NOMO-1 treated with DMSO at 0.1 percent for 48 hours (cell line): ENCODE data around the gene PEX14.

Source experiments
- DNase-seq: peaks from one replicate; lab custom pipeline; 2025; ENCODE audit not compliant: unreplicated experiment; lab: John Stamatoyannopoulos, UW

The PEX14 gene

DNA sequence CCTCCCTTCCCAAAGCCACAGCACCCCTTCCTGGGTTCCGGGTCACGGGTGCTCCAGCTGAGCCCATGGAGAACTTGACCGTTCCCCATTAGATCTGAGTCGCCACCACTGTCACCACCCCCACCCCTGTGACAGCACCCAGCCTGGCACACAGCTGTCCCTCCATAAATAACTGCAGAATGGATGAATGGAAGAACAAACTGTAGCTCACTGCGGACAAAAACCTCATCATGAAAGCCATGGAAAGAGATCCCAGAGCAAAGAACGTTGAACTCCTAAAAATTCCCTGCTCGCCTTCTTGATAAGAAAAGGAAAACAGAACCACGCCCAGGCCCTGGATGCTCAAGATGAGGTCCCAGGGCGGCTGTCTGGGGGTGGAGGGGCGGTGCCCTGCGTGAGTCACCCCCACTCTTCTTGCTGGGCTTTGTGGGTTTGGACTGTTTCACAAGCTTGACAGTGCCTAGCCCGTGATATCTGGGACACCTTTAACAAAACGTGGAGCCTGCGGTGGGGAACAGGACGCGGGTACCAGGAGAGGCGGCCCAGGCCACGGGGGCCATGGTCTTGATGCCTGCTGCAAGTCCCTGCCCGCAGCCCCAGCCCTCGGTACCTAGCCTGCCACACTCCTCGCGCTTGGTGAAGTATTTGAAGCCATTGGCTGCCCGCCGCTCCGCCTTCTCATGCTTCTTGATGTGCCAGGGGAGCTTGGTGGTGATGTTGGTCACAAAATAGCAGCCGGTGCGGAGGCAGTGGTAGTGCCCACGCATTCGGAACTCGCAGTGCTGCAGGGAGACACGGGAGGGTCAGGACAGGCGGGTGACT is 169.8 kb downstream of the PEX14 start:
- no peak for DNase-seq

DNA sequence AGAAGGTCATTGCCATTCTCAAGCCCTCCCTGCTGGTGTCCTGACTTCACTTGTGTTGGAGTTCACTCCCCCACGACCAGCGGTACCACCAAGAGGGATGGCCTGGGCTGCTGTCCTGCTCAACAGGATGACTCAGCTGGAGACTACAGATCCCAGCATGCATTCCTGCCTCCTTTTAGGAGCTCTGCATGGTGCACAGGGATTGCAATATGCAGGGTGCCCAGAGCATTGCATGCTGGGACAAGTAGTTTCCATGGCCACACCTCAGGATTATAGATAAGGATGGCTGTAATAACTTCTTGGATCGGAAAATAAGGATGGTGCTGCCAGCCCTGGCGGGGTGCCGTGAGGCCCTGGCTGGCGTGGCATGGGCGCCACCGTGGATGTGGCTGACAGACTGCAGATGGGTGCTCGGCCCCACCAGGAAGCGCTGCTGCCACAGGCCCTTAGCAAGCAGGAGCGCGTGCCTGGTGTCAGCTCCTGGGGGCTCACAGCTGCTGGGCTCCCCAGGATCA is 171.7 kb downstream of the PEX14 start:
- DNase-seq = no peak

DNA sequence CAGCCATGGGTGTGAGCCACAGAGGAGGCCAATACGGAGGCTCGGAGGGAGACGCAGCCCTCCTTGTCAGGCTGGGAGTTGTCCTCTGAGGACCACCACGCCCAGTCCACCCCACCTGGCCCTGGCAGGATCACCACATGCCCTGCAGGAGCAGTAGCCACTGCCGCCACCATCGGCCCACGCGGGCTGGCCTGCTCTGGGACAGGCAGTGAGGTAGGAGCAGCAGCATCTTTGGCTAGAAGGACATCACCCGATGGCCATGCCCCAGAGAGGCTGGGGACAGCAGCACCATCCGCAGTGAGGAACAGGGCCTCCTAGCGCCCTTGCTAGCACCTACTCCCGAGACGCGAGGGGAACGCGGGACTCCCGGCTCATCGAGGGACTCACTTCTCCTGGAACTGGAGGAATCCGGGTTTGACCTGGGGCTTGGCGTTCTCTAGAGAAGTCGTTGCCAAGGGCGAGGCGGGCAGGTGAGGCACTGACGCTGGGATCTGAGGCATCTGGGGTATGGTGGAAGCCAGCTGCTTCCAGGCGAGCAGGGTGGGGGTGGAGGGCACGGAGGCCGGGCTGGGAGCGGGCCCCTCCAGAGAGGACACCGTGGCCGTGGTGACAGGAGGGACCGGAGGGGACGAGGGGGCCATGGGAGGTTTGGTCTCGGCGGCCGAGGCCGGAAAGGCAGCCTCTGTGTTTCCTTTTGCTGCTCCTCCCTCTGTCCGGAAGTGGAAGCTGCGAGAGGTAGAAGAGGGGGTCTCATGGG is 172.8 kb downstream of the PEX14 start:
- DNase-seq = no peak

DNA sequence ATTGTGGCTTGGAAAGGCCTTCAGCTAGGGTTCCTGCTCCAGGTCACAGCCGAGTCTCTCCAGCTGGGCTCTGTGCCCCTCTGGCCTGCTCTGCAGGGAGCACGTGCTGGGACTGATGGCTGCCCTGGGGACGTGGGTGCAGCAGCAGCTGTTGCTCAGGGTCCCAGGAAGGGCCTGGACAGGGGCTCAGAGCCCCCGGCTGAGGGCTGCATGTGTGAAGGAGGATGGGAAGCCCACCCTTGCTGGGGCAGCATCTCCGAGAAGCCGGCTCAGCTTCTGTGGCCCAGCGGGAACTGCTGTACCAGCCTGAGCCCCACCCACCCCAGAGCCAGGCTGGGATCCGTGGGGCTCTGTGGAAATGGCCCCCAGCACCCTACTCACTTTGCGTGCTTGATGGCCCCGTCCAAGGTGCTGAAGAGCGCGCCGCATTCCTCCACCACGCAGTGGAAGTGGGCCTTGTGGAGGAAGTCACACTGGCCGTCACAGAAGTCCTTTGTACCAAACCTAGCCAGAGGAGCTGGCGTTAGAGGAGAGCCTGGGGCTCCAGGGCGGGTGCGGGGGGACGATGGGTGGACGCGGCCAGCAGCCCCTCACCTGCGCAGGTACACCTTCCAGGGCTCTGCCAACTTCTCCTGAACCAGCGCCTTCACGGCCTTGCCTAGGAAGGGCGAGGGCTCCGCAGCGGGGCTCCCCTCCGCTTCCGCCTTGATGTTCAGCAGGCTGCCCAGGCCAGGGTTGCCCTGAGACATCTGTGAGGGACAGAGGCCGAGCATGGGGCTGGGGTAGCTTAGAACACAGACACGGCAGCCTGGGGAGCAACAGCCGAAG is 174.2 kb downstream of the PEX14 start:
- no peak for DNase-seq

DNA sequence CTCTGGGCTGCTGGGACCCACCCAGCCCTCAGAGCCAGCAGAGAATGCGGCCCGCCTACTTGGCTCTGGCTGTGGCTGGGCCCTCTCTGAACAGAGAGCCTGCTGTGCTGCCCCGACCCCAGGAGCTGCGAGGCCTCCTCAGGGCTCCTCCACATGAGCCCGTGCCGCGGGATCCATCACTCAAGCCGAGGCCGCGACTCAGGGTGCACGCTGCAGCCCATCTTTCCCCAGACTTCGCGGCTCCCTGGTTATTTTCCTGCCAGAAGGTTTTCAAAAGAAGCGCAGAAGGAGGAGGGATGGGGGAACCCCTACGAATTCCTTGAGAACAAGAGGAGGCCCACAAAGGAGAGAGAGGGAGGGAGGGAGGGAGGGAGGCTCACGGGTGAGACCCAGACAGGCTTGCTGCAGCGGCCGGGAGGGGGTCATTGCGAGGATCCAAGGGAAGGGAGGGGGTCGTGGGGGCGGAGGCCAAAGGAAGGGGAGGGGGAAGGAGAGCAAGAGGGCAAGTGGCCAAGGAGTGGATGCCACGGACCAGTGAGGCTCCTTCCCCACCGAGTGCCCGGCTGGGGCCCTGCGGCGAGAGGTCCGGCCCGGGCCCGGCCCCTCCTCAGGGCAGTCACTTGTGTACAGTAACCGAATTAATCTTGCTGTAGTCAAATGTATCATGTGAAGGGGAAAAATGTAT is 174.9 kb downstream of the PEX14 start:
- no peak for DNase-seq

DNA sequence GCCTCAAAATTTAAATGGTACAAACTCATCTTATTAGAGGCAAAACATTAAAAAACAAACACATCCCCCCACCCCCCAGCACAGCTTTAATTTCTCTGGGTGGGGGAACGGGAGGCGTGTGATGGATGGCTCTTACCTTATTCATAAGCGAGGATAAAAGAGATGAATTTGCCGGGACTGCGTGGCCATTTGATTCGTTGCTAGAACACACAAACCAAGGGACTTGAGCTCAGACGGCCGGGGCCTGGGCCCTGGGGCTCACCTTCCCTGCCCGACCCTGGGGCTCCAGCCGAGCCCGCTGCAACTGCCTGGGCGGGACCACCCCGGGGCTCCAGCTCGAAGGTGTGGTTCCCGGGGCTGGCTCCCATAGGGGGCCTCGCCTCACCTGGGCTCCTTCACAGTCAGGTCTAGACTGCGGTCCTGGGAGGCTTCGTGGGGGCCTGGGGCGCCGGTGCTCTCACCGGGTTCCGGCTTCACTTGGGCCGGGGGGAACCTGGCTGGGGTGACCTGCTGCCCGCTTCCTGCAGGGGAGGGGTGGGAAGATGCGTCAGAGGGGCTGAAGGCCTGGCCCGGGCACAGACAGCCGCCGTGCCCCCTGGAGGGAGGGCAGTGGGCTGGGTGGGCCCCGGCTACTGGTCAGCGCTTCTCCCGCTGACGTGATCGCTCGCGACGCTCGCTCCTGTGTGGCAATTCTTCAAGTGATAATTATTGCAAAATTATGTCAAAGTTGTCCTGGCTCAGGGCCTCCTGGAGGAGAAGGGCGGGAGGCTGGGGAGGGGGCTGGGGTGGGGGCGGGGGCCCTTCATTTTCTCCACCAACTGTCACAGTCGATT is 176.0 kb downstream of the PEX14 start:
- no peak for DNase-seq

DNA sequence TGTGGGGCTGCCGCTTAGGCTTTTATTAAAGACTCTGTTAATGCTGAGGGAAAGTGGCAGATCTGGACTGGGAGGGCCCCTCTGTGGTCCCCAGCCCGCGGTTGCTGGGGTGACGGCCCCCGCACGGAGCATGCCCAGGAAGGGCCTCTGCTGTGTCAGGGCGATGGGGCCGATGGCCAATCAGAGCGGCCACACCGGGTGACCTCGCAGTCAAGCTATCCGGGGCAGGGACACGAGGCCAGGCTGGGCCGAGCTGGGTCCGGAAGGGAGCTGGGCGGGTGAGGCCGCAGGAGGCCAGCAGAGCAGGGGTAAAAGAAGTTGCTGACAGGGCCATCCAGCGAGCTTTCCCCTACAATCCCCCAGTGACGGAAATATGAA is 176.6 kb downstream of the PEX14 start:
- no peak for DNase-seq

DNA sequence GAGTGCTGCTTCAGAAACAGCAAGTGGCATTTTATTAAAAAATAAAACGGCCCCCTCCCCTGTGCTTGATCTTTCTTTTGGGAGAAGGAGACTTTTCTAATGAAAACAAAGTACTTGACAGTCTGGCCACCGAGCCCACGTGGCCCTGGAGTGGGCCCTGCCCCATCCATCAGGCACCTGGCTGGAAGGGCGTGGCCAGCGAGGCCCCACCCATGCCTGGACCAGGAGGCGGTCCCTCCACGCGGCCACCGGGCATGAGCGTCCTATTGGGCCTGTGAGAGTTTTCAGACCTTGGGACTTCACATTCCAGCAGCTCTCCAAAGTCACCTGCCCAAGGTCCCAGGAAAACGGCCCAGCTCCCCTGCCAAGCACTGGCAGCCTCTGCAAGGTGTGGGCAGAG is 177.0 kb downstream of the PEX14 start:
- no peak for DNase-seq

DNA sequence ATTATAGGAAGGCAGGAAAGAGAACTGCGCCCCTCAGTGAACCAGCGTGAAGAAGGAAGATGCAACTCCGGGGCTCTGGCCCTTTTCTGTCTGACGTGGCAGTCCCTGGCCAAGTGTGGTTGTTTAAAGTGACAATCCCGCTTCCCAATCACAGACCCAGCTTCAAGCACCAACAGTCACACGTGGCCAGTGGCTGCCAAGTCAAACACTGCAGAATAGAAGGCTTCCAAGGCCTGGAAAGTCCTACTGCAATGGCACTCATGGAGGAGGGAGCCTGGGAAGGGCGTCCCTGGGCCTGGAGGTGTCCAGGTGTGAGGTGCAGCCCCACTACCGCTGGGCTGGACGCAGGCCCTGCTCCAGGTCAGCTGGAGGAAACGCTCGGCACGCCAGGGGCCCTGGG is 177.9 kb downstream of the PEX14 start:
- no peak for DNase-seq

DNA sequence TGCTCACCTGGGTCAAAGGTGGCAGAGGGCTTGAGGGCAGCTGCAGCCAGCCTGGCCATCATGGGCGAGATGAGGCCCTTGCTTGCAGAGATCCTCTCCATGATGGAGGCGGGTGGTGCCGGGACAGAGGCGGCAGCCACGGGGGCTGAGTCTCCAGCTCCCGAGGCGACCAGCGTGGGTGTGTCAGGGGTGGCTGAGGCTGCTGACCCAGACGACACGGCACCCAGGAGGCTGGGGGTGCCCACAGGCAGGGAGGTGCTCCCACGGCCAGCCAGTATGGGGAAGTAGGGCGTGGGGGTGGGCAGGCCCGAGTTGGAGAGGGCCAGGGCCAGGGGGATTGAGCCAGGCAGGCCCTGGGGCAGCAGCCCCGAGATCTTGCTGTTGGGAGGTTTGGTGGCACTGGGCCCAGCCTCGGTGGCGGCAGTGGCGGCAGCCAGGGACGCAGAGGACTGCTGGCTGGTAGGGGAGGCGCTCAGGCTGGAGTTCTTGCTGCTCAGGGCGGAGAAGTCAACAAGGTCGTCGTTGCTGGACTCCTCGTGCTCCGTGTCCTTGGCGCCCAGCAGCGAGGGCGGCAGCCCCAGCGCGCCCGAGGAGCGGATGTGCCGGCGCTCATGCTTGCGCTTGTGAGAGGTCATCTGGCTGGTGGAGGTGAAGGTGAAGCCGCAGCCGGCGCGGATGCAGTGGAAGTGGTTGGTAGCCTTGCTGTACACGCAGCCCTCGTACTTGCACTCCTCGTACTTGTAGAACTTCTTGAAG is 178.8 kb downstream of the PEX14 start:
- no peak for DNase-seq

DNA sequence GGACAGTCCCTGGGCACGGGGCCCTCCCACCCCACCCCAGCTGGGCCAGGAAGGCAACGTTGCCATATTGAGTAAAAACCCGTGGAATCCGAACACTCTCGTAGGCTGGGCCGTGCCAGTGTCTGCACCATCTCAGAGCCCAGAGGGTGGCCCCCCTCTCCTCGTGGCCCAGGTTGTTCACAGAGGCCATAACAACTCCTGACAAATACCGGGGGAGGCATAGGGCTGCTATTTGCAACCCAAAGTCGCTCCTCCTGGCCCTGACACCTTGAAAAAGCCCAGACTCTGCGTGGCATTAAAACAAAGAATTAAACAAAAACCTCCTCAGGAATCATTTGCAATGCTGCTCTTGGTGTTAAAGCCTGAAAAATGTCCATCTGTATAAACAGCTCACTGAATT is 180.3 kb downstream of the PEX14 start:
- no peak for DNase-seq

DNA sequence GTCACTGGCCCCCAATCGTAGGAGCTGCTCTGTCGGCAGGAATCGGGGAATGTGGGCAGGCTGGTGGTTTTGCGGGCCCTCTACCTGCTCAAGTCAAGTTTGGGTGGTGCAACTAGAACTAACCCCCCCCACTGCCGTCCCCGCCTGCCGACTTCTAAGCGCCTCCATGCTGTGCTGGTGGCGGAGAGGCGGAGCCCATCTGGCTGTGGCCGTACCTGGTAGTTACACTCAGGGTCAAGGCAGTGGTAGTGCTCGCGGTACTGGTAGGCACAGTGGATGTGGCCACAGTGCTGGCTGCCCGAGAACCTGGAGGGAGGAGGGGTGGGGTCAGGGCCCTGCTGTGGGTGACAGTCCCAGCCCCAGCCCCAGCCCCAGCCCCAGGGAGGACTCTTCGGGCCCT is 181.7 kb downstream of the PEX14 start:
- no peak for DNase-seq

DNA sequence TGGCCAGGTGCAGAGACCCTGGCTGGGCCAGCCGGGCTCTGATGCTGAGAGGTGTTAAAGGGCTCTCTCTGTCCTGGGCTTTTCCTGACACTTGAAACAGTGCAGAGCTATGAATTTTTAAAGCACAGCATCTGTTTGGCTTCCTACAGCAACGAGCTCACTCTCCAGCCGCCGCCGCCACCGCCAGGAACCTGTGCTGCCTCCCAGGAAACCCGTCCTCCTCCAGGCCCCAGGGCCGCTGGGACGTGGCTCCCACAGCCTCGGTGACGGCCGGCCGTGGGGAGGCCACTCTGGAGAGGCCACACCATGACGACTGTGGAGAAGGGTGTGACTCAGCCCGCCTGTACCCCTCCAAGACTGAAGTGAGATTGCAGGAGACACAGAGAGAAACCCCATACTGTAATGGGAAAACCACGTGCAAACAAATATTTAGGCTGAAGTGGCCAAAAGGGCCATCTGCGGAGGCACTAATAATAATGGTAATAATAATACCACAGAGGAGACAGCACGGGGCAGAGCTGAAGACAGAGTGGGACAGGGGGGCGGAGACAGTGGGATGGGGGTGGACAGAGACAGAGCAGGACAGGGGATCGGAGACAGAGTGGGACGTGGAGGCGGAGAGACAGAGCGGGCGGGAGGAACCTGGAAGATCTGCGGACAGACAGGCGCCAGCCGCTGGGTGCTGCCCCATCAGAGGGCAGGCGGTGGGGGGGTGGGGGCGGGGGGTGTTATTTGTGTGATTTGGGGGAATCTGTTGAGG is 182.5 kb downstream of the PEX14 start:
- no peak for DNase-seq

DNA sequence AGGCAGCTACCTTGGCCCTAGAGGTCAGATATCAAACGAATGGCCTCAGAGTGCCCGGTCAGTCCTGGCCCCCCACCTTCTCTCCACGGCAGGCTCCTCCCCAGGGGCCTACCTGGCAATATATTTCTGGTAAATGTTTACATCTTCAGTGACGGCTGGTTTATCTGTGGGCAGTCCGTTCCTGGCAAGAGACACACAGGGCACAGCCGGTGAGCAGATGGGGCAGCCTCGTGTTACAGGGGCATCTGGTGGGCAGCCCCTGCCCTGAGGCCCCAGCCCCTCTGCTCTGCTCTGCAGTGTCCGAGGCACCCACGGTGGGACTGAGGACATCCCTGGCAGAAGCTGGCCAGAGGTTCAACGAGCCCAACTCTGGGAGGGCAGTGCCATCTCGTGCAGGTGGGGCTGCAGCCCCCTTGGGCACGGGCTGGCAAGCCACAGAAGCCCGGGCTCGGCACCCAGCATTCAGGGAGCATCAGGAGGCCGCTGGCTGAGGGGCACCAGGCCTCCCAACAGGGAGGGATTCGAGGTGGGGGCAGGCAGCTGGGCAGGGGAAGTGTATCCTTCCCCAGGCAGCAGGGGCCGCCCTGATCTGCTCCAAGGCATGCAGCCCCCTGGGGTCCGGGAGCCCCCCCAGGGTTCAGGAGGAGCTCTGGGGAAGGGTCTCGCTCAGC is 183.8 kb downstream of the PEX14 start:
- DNase-seq = no peak

DNA sequence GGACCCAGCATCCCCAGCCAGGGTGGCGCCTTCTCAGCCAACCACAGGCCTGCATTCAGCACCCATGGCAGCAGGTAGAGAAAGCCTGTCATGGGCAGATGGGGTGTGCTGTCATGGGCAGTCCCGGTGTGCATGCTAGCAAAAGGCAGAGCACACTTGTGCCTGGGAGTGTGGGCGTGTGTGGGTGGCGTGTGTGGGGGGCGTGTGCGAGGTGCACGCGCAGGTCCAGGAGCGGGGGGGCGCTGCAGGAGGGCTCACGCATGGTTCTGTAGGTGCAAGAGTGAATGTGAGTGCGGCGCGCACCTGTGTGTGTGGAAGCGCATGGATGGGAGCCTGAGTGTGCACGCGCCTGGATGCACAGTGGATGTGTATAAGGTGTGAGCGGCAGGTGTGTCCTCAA is 184.5 kb downstream of the PEX14 start:
- DNase-seq = no peak

DNA sequence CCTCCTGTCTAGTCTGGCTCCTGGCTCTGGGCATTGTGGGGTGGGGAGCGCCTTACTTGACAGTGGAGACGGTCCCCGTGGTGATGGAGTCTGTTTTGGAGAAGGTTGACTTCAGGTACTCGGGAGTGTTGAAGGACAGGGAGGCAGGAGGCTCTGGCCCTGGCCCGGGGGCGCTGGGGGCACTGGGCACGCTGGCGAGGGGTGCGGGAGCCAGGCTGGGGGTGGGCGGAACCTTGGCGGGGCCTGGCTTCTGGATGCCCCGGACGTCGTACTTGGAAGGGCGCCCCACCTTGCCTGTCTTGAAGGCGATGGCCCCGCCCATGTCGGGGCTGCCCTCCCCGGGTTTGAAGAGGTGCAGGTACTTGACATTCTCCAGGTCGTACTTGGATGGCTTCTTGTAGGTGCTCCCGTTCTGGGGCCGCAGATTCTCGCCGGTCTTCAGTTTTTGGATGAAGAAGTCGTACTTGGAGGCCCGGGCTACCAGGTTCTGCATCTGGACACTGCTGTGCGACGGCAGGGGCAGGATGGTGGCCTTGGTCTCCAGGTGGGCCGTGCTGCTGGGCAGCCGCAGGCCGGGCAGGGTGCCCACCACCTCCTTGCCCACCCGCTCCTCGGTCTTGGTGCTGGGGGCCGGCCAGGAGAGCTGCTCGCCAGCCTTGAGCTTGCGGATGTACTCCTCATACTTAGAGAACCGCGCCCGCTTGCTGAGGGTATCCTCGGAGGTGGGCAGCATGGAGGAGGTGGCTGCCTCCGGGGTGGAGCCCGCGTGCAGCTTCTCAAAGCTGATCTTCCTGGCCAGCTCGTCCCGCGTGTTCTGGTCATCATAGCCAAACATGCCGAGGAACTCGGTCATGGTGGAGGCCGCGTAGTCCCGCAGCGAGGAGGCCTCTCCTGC is 185.1 kb downstream of the PEX14 start:
- no peak for DNase-seq

DNA sequence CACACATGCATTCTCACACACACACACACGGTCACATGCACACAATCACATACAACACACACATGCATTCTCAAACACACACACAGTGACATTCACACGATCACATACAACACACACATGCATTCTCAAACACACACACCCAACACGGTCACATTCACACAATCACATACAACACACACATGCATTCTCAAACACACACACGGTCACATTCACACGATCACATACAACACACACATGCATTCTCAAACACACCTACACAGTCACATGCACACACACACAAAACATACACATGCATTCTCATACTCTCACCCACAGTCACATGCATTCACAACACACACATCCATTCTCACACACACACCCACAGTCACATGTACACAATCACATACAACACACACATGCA is 186.7 kb downstream of the PEX14 start:
- DNase-seq = no peak
